CD4-positive, alpha-beta T cell treated with Interleukin-17A for 1 hour (primary cell): Measurements from ENCODE around the gene TMEM161A.
"Not testable (repeated sequence)": the region's sequence is repeated elsewhere in the genome, so short reads cannot be mapped to it uniquely, and the experiment has no call there.

Source experiments
- DNase-seq: peaks from one replicate; pipeline ENCODE4 v3.0.0-alpha.2; 2020

TMEM161A gene

GRCh38 chr19:19154768-19155494, 16.7 kb upstream of the TMEM161A start:
- no peak for DNase-seq

- no peak for DNase-seq
Observed at GRCh38 chr19:19152668-19153384, 14.5 kb upstream of the TMEM161A start.

- no peak for DNase-seq
Observed at GRCh38 chr19:19151418-19151817, 13.1 kb upstream of the TMEM161A start.

- DNase-seq = no peak
Observed at GRCh38 chr19:19149435-19149834, 11.2 kb upstream of the TMEM161A start.

GRCh38 chr19:19148504-19148903, 10.2 kb upstream of the TMEM161A start:
- DNase-seq = not testable (repeated sequence)

- DNase-seq = no peak
Observed at GRCh38 chr19:19147344-19147743, 9.1 kb upstream of the TMEM161A start.

- no peak for DNase-seq
Observed at GRCh38 chr19:19146865-19147264, 8.6 kb upstream of the TMEM161A start.

GRCh38 chr19:19145684-19146608, 7.7 kb upstream of the TMEM161A start:
- peak; percentile 87 for DNase-seq

- no peak for DNase-seq
Observed at GRCh38 chr19:19145281-19145680, 7.0 kb upstream of the TMEM161A start.

GRCh38 chr19:19142347-19142746, 4.1 kb upstream of the TMEM161A start:
- no peak for DNase-seq

GRCh38 chr19:19140476-19140875, 2.2 kb upstream of the TMEM161A start:
- DNase-seq = no peak

GRCh38 chr19:19139876-19140229, 1.6 kb upstream of the TMEM161A start:
- DNase-seq = no peak

GRCh38 chr19:19137556-19138108, 646 bp downstream of the TMEM161A start:
- DNase-seq = no peak

- DNase-seq = not testable (repeated sequence)
Observed at GRCh38 chr19:19135713-19136112, 2.6 kb downstream of the TMEM161A start.

- DNase-seq = peak; percentile 49
Observed at GRCh38 chr19:19134687-19135158, 3.6 kb downstream of the TMEM161A start.

- no peak for DNase-seq
Observed at GRCh38 chr19:19133985-19134384, 4.3 kb downstream of the TMEM161A start.

- no peak for DNase-seq
Observed at GRCh38 chr19:19132912-19133311, 5.4 kb downstream of the TMEM161A start.

- DNase-seq = no peak
Observed at GRCh38 chr19:19131989-19132388, 6.3 kb downstream of the TMEM161A start.

- DNase-seq = no peak
Observed at GRCh38 chr19:19126102-19126501, 12.2 kb downstream of the TMEM161A start.

GRCh38 chr19:19123386-19123785, 14.9 kb downstream of the TMEM161A start:
- DNase-seq = no peak

- DNase-seq = no peak
Observed at GRCh38 chr19:19122902-19123301, 15.4 kb downstream of the TMEM161A start.

GRCh38 chr19:19121371-19121770, 16.9 kb downstream of the TMEM161A start:
- DNase-seq = no peak
